HepG2 (cell line): ENCODE results near the gene SMARCD1. TPM values are rescaled to one million over a fixed set of nuclear protein-coding genes. Genes with fewer than 3 reads are reported as not detected.

Experiments
- ARID5B ChIP-seq: IDR thresholded peaks from 2 replicates; pipeline ENCODE4 v1.4.0; 2020; ENCODE audit warnings: mild to moderate bottlenecking, missing genetic modification reagents
- CEBPB ChIP-seq: IDR thresholded peaks from 2 replicates; pipeline ENCODE4 v1.6.1; 2011; ENCODE audit warnings: low read depth, low read length, improper control_type of control experiment, borderline replicate concordance
- CREBL2 ChIP-seq: sonication (generic); formaldehyde crosslinking; IDR thresholded peaks from 2 replicates; pipeline ENCODE4 v1.8.1; 2023; ENCODE audit warnings: missing genetic modification reagents, mild to moderate bottlenecking, borderline replicate concordance
- ELF4 ChIP-seq: sonication (generic); formaldehyde crosslinking; IDR thresholded peaks from 2 replicates; pipeline ENCODE4 v1.5.0; 2020; ENCODE audit warnings: missing genetic modification reagents, mild to moderate bottlenecking, moderate library complexity, borderline replicate concordance
- ETV5 ChIP-seq: IDR thresholded peaks from 2 replicates; pipeline ENCODE4 v1.6.1; 2018; ENCODE audit warnings: missing biosample characterization, missing genetic modification reagents, inconsistent platforms, borderline replicate concordance
- HNF4A ChIP-seq: sonication (generic); formaldehyde crosslinking; IDR thresholded peaks from 2 replicates; pipeline ENCODE4 v1.4.0; 2020; ENCODE audit warnings: missing genetic modification reagents
- NR2C2 ChIP-seq: sonication (generic); formaldehyde crosslinking; IDR thresholded peaks from 2 replicates; pipeline ENCODE4 v1.4.0; 2020; ENCODE audit warnings: missing genetic modification reagents, mild to moderate bottlenecking, moderate library complexity, borderline replicate concordance
- POLR2A ChIP-seq, 2 experiments: IDR thresholded peaks; 2 replicates each; pipeline ENCODE4 v1.6.1; 2011; ENCODE audit warnings: low read depth in 2 of 2, low read length in 2 of 2, mild to moderate bottlenecking in 1 of 2, moderate library complexity in 1 of 2; ENCODE audit not compliant: insufficient read depth in 1 of 2
- RXRB ChIP-seq: IDR thresholded peaks from 2 replicates; pipeline ENCODE4 v1.6.1; 2016; ENCODE audit warnings: borderline replicate concordance, missing genetic modification reagents, missing compliant biosample characterization
- TOPORS ChIP-seq: sonication (generic); formaldehyde crosslinking; IDR thresholded peaks from 2 replicates; pipeline ENCODE4 v1.8.0; 2023; ENCODE audit warnings: mild to moderate bottlenecking, missing genetic modification reagents
- ZBTB21 ChIP-seq: sonication (generic); formaldehyde crosslinking; IDR thresholded peaks from 2 replicates; pipeline ENCODE4 v1.4.0; 2020; ENCODE audit warnings: missing genetic modification reagents
- ZFAT ChIP-seq: sonication (generic); formaldehyde crosslinking; conservative IDR thresholded peaks from 2 replicates; pipeline ENCODE4 v1.8.1; 2023; ENCODE audit warnings: missing genetic modification reagents, inconsistent platforms
- ZIK1 ChIP-seq: sonication (generic); formaldehyde crosslinking; IDR thresholded peaks from 2 replicates; pipeline ENCODE4 v1.5.0; 2020; ENCODE audit warnings: mild to moderate bottlenecking, low read depth, missing genetic modification reagents, borderline replicate concordance
- ZNF180 ChIP-seq: sonication (generic); formaldehyde crosslinking; IDR thresholded peaks from 2 replicates; pipeline ENCODE4 v1.4.0; 2020; ENCODE audit warnings: low read depth, missing genetic modification reagents, borderline replicate concordance
- ZNF251 ChIP-seq: sonication (generic); formaldehyde crosslinking; IDR thresholded peaks from 2 replicates; pipeline ENCODE4 v1.9.0; 2021; ENCODE audit warnings: mild to moderate bottlenecking, missing genetic modification reagents
- ZNF253 ChIP-seq: sonication (generic); formaldehyde crosslinking; IDR thresholded peaks from 2 replicates; pipeline ENCODE4 v1.8.0; 2022; ENCODE audit warnings: mild to moderate bottlenecking, missing genetic modification reagents, borderline replicate concordance
- ZNF343 ChIP-seq: sonication (generic); formaldehyde crosslinking; IDR thresholded peaks from 2 replicates; pipeline ENCODE4 v1.4.0; 2020; ENCODE audit warnings: mild to moderate bottlenecking, missing genetic modification reagents
- ZNF687 ChIP-seq: sonication (generic); formaldehyde crosslinking; IDR thresholded peaks from 2 replicates; pipeline ENCODE4 v1.5.1; 2020; ENCODE audit warnings: mild to moderate bottlenecking, missing genetic modification reagents, moderate library complexity
- ZNF749 ChIP-seq: sonication (generic); formaldehyde crosslinking; IDR thresholded peaks from 2 replicates; pipeline ENCODE4 v1.8.0; 2022; ENCODE audit warnings: mild to moderate bottlenecking, missing genetic modification reagents, moderate library complexity, borderline replicate concordance
- ZNF784 ChIP-seq: sonication (generic); formaldehyde crosslinking; IDR thresholded peaks from 2 replicates; pipeline ENCODE4 v1.5.1; 2020; ENCODE audit warnings: missing genetic modification reagents, mild to moderate bottlenecking, borderline replicate concordance
- polyA plus RNA-seq, 8 experiments: library from polyadenylated mRNA; depleted of rRNA in 3 of 8; stranded (reverse) in 7 of 8; unstranded in 1 of 8; fragments of >200 nt; fragmentation: Illumina TruSeq in 4 of 8; extraction: Trizol in 4 of 8; gene quantifications; 2 replicates each; pipeline versions ENCODE4 v1.2.1 to v1.2.3, GENCODE V29; 2011 to 2016; ENCODE audit warnings: low read depth in 4 of 8, missing spikeins in 1 of 8, mixed read lengths in 1 of 8; ENCODE audit not compliant: insufficient read depth in 1 of 8
- total RNA-seq, 5 experiments: library from RNA; depleted of rRNA; stranded (reverse); fragments of >200 nt; fragmentation: Illumina TruSeq; extraction: Trizol; gene quantifications; 2 replicates each; pipeline ENCODE4 v1.2.3, GENCODE V29; 2016; ENCODE audit warnings: low read depth in 1 of 5
- TF ChIP-seq, protein P1 (sequence below): sonication (generic); formaldehyde crosslinking; IDR thresholded peaks from 2 replicates; pipeline ENCODE4 v1.8.1; 2023; ENCODE audit warnings: mild to moderate bottlenecking, missing genetic modification reagents

Gene SMARCD1
- total and polyA plus RNA-seq, 2 of the 13 experiments (the other 11 are each of a cell fraction or from before 2014, with no cell fraction given) = 51.7 to 54.6 TPM

GRCh38 chr12:50082644-50083043 lies 2.5 kb upstream of the SMARCD1 start (continued):
- TF ChIP-seq ZNF784 (no peak), ZNF180 (CRISPR knock-in tag) (no peak), ELF4 (CRISPR knock-in tag) (no peak), ZNF251 (CRISPR knock-in tag) (no peak), ZBTB21 (CRISPR knock-in tag) (no peak), ZIK1 (CRISPR knock-in tag) (no peak), HNF4A (CRISPR knock-in tag) (peak; percentile 90), ZNF343 (no peak; the same call in 1 of the 2 replicates), RXRB (CRISPR knock-in tag) (peak; percentile 59; the same call in 1 of the 2 replicates), CREBL2 (CRISPR knock-in tag) (no peak), ZFAT (no peak), TOPORS (CRISPR knock-in tag) (no peak), ETV5 (peak; percentile 57; the same call in 1 of the 2 replicates), NR2C2 (CRISPR knock-in tag) (peak; percentile 44; the same call in 1 of the 2 replicates), CEBPB (no peak), ARID5B (CRISPR knock-in tag) (peak; percentile 88), POLR2A (IDR thresholded peaks at IDR 0.05; ENCODE audit: insufficient read depth in 1 of 2, low read depth in 2 of 2, low read length in 2 of 2) (0 out of 4 replicates have a peak, but pooled peaks of 1 of the 2 experiments have one; percentile 50), ZNF687 (CRISPR knock-in tag) (peak; percentile 73), ZNF749 (CRISPR knock-in tag) (no peak), ZNF253 (no peak)
- TF ChIP-seq, protein P1, sequence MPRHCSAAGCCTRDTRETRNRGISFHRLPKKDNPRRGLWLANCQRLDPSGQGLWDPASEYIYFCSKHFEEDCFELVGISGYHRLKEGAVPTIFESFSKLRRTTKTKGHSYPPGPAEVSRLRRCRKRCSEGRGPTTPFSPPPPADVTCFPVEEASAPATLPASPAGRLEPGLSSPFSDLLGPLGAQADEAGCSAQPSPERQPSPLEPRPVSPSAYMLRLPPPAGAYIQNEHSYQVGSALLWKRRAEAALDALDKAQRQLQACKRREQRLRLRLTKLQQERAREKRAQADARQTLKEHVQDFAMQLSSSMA (CRISPR knock-in tag) = 0 out of 2 replicates have a peak, but pooled peaks have one; percentile 44
